ENCODE measurements around the gene IL19. TPM values are rescaled to one million over a fixed set of nuclear protein-coding genes. Genes with fewer than 3 reads are reported as not detected.

Gene IL19
- total RNA-seq, 4 donors from 2014 or later = not detected

DNA sequence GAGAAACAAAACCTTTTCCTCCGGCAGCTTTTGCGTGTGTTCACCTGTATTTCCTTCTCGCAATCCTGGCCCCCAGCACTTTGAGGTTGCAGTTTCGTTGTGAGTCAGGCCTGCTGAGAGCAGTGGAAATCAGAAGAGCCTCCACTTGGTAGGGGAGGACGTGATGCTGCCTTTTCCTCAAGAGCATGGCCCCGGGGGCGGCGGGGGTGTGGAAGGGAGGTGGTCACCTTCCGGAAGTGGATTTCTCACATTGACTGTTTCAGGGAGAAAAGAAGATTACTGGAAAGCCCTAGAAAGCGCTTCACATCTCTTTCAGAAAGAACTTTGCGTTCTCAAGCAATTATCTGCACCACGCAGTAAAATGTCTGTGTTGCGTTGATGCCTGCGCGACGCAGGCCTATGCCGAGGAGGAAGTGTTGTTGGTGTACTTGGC, 13.9 kb downstream of the IL19 start:
- no peak overlapping the region for H3K4me3 ChIP-seq (ENCODE audit: low read depth, poor library complexity, severe bottlenecking)
- TF ChIP-seq, protein P1, sequence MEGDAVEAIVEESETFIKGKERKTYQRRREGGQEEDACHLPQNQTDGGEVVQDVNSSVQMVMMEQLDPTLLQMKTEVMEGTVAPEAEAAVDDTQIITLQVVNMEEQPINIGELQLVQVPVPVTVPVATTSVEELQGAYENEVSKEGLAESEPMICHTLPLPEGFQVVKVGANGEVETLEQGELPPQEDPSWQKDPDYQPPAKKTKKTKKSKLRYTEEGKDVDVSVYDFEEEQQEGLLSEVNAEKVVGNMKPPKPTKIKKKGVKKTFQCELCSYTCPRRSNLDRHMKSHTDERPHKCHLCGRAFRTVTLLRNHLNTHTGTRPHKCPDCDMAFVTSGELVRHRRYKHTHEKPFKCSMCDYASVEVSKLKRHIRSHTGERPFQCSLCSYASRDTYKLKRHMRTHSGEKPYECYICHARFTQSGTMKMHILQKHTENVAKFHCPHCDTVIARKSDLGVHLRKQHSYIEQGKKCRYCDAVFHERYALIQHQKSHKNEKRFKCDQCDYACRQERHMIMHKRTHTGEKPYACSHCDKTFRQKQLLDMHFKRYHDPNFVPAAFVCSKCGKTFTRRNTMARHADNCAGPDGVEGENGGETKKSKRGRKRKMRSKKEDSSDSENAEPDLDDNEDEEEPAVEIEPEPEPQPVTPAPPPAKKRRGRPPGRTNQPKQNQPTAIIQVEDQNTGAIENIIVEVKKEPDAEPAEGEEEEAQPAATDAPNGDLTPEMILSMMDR (IDR thresholded peaks at IDR 0.05) = no peak
- no peak for TF ChIP-seq POLR2A (IDR thresholded peaks at IDR 0.05)
- intact Hi-C loops (cut with DNase I; ENCODE audit: low total_unique reads) = no loop called here
- 86 to 90% methylated on average over 17 of the region's 17 CpGs for WGBS, 2 donors
- DNase-seq (ENCODE audit: low spot score in 2 of 2) = peak in 1 of 2 donors; percentile 78

GRCh38 chr1:206785182-206785765, 14.7 kb downstream of the IL19 start:
- intact Hi-C loops (cut with DNase I; ENCODE audit: low total_unique reads) = no loop called here
- whole genome bisulfite sequencing, 2 donors = 76 to 89% methylated on average over 4 of the region's 4 CpGs
- no peak overlapping the region for H3K4me3 ChIP-seq (ENCODE audit: low read depth, poor library complexity, severe bottlenecking)
- DNase-seq (ENCODE audit: low spot score in 2 of 2) = peak in 1 of 2 donors; percentile 18
- no peak for TF ChIP-seq POLR2A (IDR thresholded peaks at IDR 0.05)
- TF ChIP-seq, protein P1 (IDR thresholded peaks at IDR 0.05) = no peak

GRCh38 chr1:206786212-206786886, 15.8 kb downstream of the IL19 start:
- no peak overlapping the region for H3K4me3 ChIP-seq (ENCODE audit: low read depth, poor library complexity, severe bottlenecking)
- intact Hi-C loops (cut with DNase I; ENCODE audit: low total_unique reads) = no loop called here
- TF ChIP-seq, protein P1 (IDR thresholded peaks at IDR 0.05) = no peak
- TF ChIP-seq POLR2A (IDR thresholded peaks at IDR 0.05) = no peak
- DNase-seq (ENCODE audit: low spot score in 2 of 2) = no peak
- WGBS, 2 donors = 76 to 83% methylated on average over 5 of the region's 5 CpGs

DNA sequence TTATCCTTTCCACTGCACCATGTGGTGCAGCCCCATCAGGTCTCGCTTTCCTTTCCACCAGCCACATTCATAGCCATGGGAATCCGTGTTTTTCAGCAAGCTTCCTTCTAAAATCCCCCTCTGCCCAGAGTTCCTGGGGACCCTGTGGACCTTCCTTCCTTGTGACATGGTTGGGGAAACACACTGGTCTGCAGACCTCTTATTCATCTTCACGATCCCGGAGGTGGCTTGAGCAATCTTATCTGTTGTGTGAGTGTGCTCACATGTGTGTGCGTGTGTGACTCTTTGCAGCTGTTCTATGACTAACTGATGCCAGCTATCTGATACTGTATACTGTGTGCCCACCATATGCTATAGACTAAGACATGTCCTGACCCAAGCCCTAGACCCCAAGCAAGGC, 17.3 kb downstream of the IL19 start:
- no peak overlapping the region for H3K4me3 ChIP-seq (ENCODE audit: low read depth, poor library complexity, severe bottlenecking)
- TF ChIP-seq POLR2A (IDR thresholded peaks at IDR 0.05) = no peak
- TF ChIP-seq, protein P1 (IDR thresholded peaks at IDR 0.05) = no peak
- DNase-seq (ENCODE audit: low spot score in 2 of 2) = peak in 1 of 2 donors; percentile 25
- intact Hi-C loops (cut with DNase I; ENCODE audit: low total_unique reads) = no loop called here
- 85 to 86% methylated on average over 5 of the region's 5 CpGs for WGBS, 2 donors

GRCh38 chr1:206788487-206789050, 18.0 kb downstream of the IL19 start:
- intact Hi-C loops (cut with DNase I; ENCODE audit: low total_unique reads) = no loop called here
- peak in 1 of 2 donors; percentile 50 for DNase-seq (ENCODE audit: low spot score in 2 of 2)
- 84 to 87% methylated on average over 3 of the region's 3 CpGs for WGBS, 2 donors
- H3K4me3 ChIP-seq (ENCODE audit: low read depth, poor library complexity, severe bottlenecking) = no peak overlapping the region
- TF ChIP-seq, protein P1 (IDR thresholded peaks at IDR 0.05) = no peak
- TF ChIP-seq POLR2A (IDR thresholded peaks at IDR 0.05) = no peak

All from lower leg skin (tissue), 4 donors.